Mesenchymal stem cell (in vitro differentiated cells and primary cell): ENCODE results near the gene MED17.

Source experiments
- DNase-seq: peaks from one replicate; pipeline ENCODE4 v3.0.0-alpha.2; 2013
- H2AFZ ChIP-seq: one replicate; pipeline ENCODE4 v1.6.1; 2013; ENCODE audit warnings: low read depth, mild to moderate bottlenecking, control low read depth, inconsistent platforms, low read length, moderate library complexity
- H2AK5ac ChIP-seq: 2 replicates; pipeline ENCODE4 v1.6.1; 2013; ENCODE audit warnings: low read length, moderate library complexity, mild to moderate bottlenecking, inconsistent platforms; ENCODE audit not compliant: severe bottlenecking
- H2BK120ac ChIP-seq: one replicate; pipeline ENCODE4 v1.6.1; 2013; ENCODE audit warnings: low read depth, mild to moderate bottlenecking, inconsistent platforms, low read length, moderate library complexity
- H2BK12ac ChIP-seq, 2 experiments: one replicate each; pipeline ENCODE4 v1.6.1; 2013; ENCODE audit warnings: inconsistent platforms in 2 of 2, low read length in 2 of 2, mild to moderate bottlenecking in 2 of 2, moderate library complexity in 2 of 2, control low read depth in 1 of 2
- H2BK15ac ChIP-seq: one replicate; pipeline ENCODE4 v1.6.1; 2013; ENCODE audit warnings: mild to moderate bottlenecking, low read depth, inconsistent platforms; ENCODE audit not compliant: poor library complexity, severe bottlenecking
- H2BK5ac ChIP-seq: 2 replicates; pipeline ENCODE4 v1.6.1; 2013; ENCODE audit warnings: low read depth, mild to moderate bottlenecking, low read length, control low read depth, inconsistent platforms; ENCODE audit not compliant: poor library complexity, severe bottlenecking
- H3K14ac ChIP-seq, 2 experiments: one replicate each; pipeline ENCODE4 v1.6.1; 2013; ENCODE audit warnings: inconsistent platforms in 2 of 2, low read length in 2 of 2, control low read depth in 1 of 2, mild to moderate bottlenecking in 1 of 2, moderate library complexity in 1 of 2
- H3K18ac ChIP-seq, 2 experiments: one replicate each; pipeline ENCODE4 v1.6.1; 2013; ENCODE audit warnings: inconsistent platforms in 2 of 2, low read length in 2 of 2, control low read depth in 1 of 2, low read depth in 1 of 2, mild to moderate bottlenecking in 1 of 2
- H3K23ac ChIP-seq, 2 experiments: one replicate each; pipeline ENCODE4 v1.6.1; 2013; ENCODE audit warnings: inconsistent platforms in 2 of 2, low read length in 2 of 2, mild to moderate bottlenecking in 2 of 2, moderate library complexity in 2 of 2, control low read depth in 1 of 2
- H3K27ac ChIP-seq: 2 replicates; pipeline ENCODE4 v1.5.1; 2013; ENCODE audit warnings: mild to moderate bottlenecking, moderate library complexity, low read length, control low read depth, inconsistent platforms; ENCODE audit not compliant: poor library complexity, severe bottlenecking
- H3K27me3 ChIP-seq, 2 experiments: 2 replicates each; pipeline versions ENCODE4 v1.6.1 to v1.7.0; 2013; ENCODE audit warnings: low read length in 2 of 2, mild to moderate bottlenecking in 2 of 2, moderate library complexity in 2 of 2, control low read depth in 1 of 2, inconsistent platforms in 1 of 2; ENCODE audit not compliant: control insufficient read depth in 1 of 2, insufficient read depth in 1 of 2
- H3K36me3 ChIP-seq, 2 experiments: 2 replicates each; pipeline versions ENCODE4 v1.6.1 to v1.7.0; 2013; ENCODE audit warnings: low read length in 2 of 2, control low read depth in 1 of 2, inconsistent platforms in 1 of 2, low read depth in 1 of 2, mild to moderate bottlenecking in 1 of 2; ENCODE audit not compliant: insufficient read depth in 2 of 2, control insufficient read depth in 1 of 2
- H3K4ac ChIP-seq, 2 experiments: one replicate each; pipeline ENCODE4 v1.6.1; 2013; ENCODE audit warnings: inconsistent platforms in 2 of 2, low read length in 2 of 2, mild to moderate bottlenecking in 2 of 2, moderate library complexity in 2 of 2, control low read depth in 1 of 2, low read depth in 1 of 2
- H3K4me1 ChIP-seq: 2 replicates; pipeline ENCODE4 v1.6.1; 2013; ENCODE audit warnings: low read depth, low read length, control low read depth; ENCODE audit not compliant: control insufficient read depth, insufficient read depth
- H3K4me2 ChIP-seq: 2 replicates; pipeline ENCODE4 v1.6.1; 2013; ENCODE audit warnings: low read length, mild to moderate bottlenecking, inconsistent platforms; ENCODE audit not compliant: poor library complexity, severe bottlenecking
- H3K4me3 ChIP-seq, 2 experiments: 2 replicates each; pipeline versions ENCODE4 v1.5.1 to v1.7.0; 2013; ENCODE audit warnings: low read length in 2 of 2, mild to moderate bottlenecking in 2 of 2, control low read depth in 1 of 2, low read depth in 1 of 2; ENCODE audit not compliant: insufficient read depth in 1 of 2
- H3K79me1 ChIP-seq: replicated peaks from 2 replicates; pipeline ENCODE4 v1.6.1; 2013; ENCODE audit warnings: mild to moderate bottlenecking, control low read depth, low read length, inconsistent platforms; ENCODE audit not compliant: poor library complexity, severe bottlenecking
- H3K9ac ChIP-seq: 2 replicates; pipeline ENCODE4 v1.7.0; 2013; ENCODE audit warnings: mild to moderate bottlenecking, low read length, moderate library complexity
- H3K9me3 ChIP-seq: 2 replicates; pipeline ENCODE4 v1.7.0; 2013; ENCODE audit warnings: mild to moderate bottlenecking, low read length; ENCODE audit not compliant: control insufficient read depth
- H4K8ac ChIP-seq: one replicate; pipeline ENCODE4 v1.6.1; 2013; ENCODE audit warnings: inconsistent platforms, mild to moderate bottlenecking, low read length, moderate library complexity
- H4K91ac ChIP-seq: one replicate; pipeline ENCODE4 v1.6.1; 2013; ENCODE audit warnings: mild to moderate bottlenecking, low read length, inconsistent platforms
- WGBS: methylation state at CpG from one replicate; pipeline ENCODE4 v1.1.7; 2013; ENCODE audit warnings: mixed read lengths; 5-methylcytosine and 5-hydroxymethylcytosine counted together

The MED17 gene

GRCh38 chr11:93740730-93741093, 43.4 kb upstream of the MED17 start:
- Histone ChIP-seq H3K27me3 (no peaks in the 10 kb centered on the region), H3K4me1 (peaks cover 10% of the 10 kb centered on the region), H2BK5ac (no peak overlapping the region), H2BK15ac (peak overlapping the region; percentile 52), H2AFZ (peak overlapping the region; percentile 11), H3K36me3 (peaks cover 9 to 51% of the 10 kb centered on the region in 2 experiments), H3K4me3 (peak overlapping the region; percentile 97 to 99), H2BK12ac (peak overlapping the region in 1 of 2 experiments; percentile 25), H3K23ac (no peak overlapping the region), H2AK5ac (peak overlapping the region; percentile 99), H2BK120ac (peak overlapping the region; percentile 85), H3K27ac (peak overlapping the region; percentile 99), H3K4ac (peak overlapping the region; percentile 87 to 97), H3K9ac (peak overlapping the region; percentile 100), H3K79me1 (peaks cover 8% of the 10 kb centered on the region), H3K4me2 (peak overlapping the region; percentile 47), H4K91ac (peak overlapping the region; percentile 98), H3K14ac (peak overlapping the region; percentile 74 to 97), H3K9me3 (no peaks in the 10 kb centered on the region), H3K18ac (peak overlapping the region; percentile 97 to 99), H4K8ac (peak overlapping the region; percentile 89)
- DNase-seq = peak; percentile 78
- under 1% methylated on average over 18 of the region's 20 CpGs for WGBS

- peak within 1 kb of the TSS; percentile 89 for H4K8ac ChIP-seq
- peak within 1 kb of the TSS; percentile 84 for H3K4me2 ChIP-seq
- H3K9ac ChIP-seq = peak within 1 kb of the TSS; percentile 100
- H2BK120ac ChIP-seq = peak within 1 kb of the TSS; percentile 85
- H3K36me3 ChIP-seq = peaks cover 9 to 45% of the 10 kb centered on the region in 2 experiments
- H3K23ac ChIP-seq = peak within 1 kb of the TSS; percentile 84 to 96
- peak within 1 kb of the TSS; percentile 94 for H2AFZ ChIP-seq
- DNase-seq = peak; percentile 98
- H3K4ac ChIP-seq = peak within 1 kb of the TSS; percentile 87 to 97
- peak within 1 kb of the TSS; percentile 97 to 99 for H3K18ac ChIP-seq
- H2BK12ac ChIP-seq = peak within 1 kb of the TSS in 1 of 2 experiments; percentile 32
- H2AK5ac ChIP-seq = peak within 1 kb of the TSS; percentile 99
- under 1% methylated on average over 65 of the region's 65 CpGs for WGBS
- H3K4me3 ChIP-seq = peak within 1 kb of the TSS; percentile 97 to 99
- peak within 1 kb of the TSS; percentile 96 for H2BK5ac ChIP-seq
- no peaks in the 10 kb centered on the region for H3K27me3 ChIP-seq
- H2BK15ac ChIP-seq = peak within 1 kb of the TSS; percentile 52
- H3K14ac ChIP-seq = peak within 1 kb of the TSS; percentile 74 to 97
- peak within 1 kb of the TSS; percentile 98 for H4K91ac ChIP-seq
- H3K4me1 ChIP-seq = peaks cover 10% of the 10 kb centered on the region
- H3K9me3 ChIP-seq = no peaks in the 10 kb centered on the region
- peaks cover 8% of the 10 kb centered on the region for H3K79me1 ChIP-seq
- H3K27ac ChIP-seq = peak within 1 kb of the TSS; percentile 99
Observed at GRCh38 chr11:93741094-93741881, 42.8 kb upstream of the MED17 start, which contains the start of the genes C11orf54 and TAF1D. C11orf54 (plus strand) TSS chr11:93741672; CDS start chr11:93747394, 5,722 bp downstream. TAF1D (minus strand) TSS chr11:93741495; CDS start chr11:93739304, 2,191 bp downstream.

GRCh38 chr11:93741882-93742226, 42.2 kb upstream of the MED17 start:
- Histone ChIP-seq H4K8ac (peak overlapping the region; percentile 10), H2BK15ac (no peak overlapping the region), H3K79me1 (peaks cover 8% of the 10 kb centered on the region), H3K9ac (peak overlapping the region; percentile 100), H2AFZ (peak overlapping the region; percentile 94), H3K27ac (peak overlapping the region; percentile 86), H3K18ac (peak overlapping the region in 1 of 2 experiments; percentile 79), H3K14ac (no peak overlapping the region), H3K36me3 (peaks cover 9 to 40% of the 10 kb centered on the region in 2 experiments), H3K27me3 (no peaks in the 10 kb centered on the region), H2BK120ac (no peak overlapping the region), H2BK5ac (peak overlapping the region; percentile 53), H3K4ac (peak overlapping the region in 1 of 2 experiments; percentile 74), H3K4me3 (peak overlapping the region; percentile 97 to 99), H3K9me3 (no peaks in the 10 kb centered on the region), H2AK5ac (no peak overlapping the region), H4K91ac (no peak overlapping the region), H2BK12ac (peak overlapping the region in 1 of 2 experiments; percentile 32), H3K23ac (no peak overlapping the region), H3K4me2 (peak overlapping the region; percentile 70), H3K4me1 (peaks cover 10% of the 10 kb centered on the region)
- DNase-seq = peak; percentile 82
- under 1% methylated on average over 7 of the region's 8 CpGs for WGBS

GRCh38 chr11:93743291-93743690, 40.8 kb upstream of the MED17 start:
- no peak for DNase-seq
- no peak overlapping the region for H3K18ac ChIP-seq
- H3K9me3 ChIP-seq = no peaks in the 10 kb centered on the region
- no peak overlapping the region for H3K9ac ChIP-seq
- H2AK5ac ChIP-seq = no peak overlapping the region
- H3K4me1 ChIP-seq = peaks cover 10% of the 10 kb centered on the region
- H2BK5ac ChIP-seq = peak overlapping the region; percentile 32
- H2AFZ ChIP-seq = no peak overlapping the region
- WGBS = 97% methylated on average over 23 of the region's 23 CpGs
- H3K4me3 ChIP-seq = no peak overlapping the region
- H3K4ac ChIP-seq = no peak overlapping the region
- H2BK12ac ChIP-seq = no peak overlapping the region
- no peak overlapping the region for H2BK15ac ChIP-seq
- no peaks in the 10 kb centered on the region for H3K27me3 ChIP-seq
- peak overlapping the region in 1 of 2 experiments; percentile 70 for H3K23ac ChIP-seq
- peaks cover 8% of the 10 kb centered on the region for H3K79me1 ChIP-seq
- no peak overlapping the region for H3K27ac ChIP-seq
- H2BK120ac ChIP-seq = no peak overlapping the region
- no peak overlapping the region for H4K91ac ChIP-seq
- H3K4me2 ChIP-seq = no peak overlapping the region
- H3K36me3 ChIP-seq = peaks cover 9 to 25% of the 10 kb centered on the region in 2 experiments
- no peak overlapping the region for H4K8ac ChIP-seq
- H3K14ac ChIP-seq = no peak overlapping the region
